Measurements from ENCODE around the gene ZNF283. TPM values are rescaled to one million over a fixed set of nuclear protein-coding genes. Genes with fewer than 3 reads are reported as not detected.
A peak's percentile ranks its signal among the peaks of the same experiment; 100 is the strongest.
"Not testable (repeated sequence)": the region's sequence is repeated elsewhere in the genome, so short reads cannot be mapped to it uniquely, and the experiment has no call there.

ZNF283 gene
- total RNA-seq, 1 donor from 2014 or later = 44.8 TPM

- no peak for DNase-seq
Measured at GRCh38 chr19:43799502-43800142, 27.5 kb upstream of the ZNF283 start.

- DNase-seq = no peak
Measured at GRCh38 chr19:43802216-43802951, 24.7 kb upstream of the ZNF283 start, which contains the start of gene LYPD5. TSS of gene LYPD5 (minus strand) at chr19:43802447. CDS start at chr19:43802380, 67 bp downstream.

- DNase-seq = no peak
Measured at GRCh38 chr19:43804432-43804831, 22.7 kb upstream of the ZNF283 start.

GRCh38 chr19:43806401-43806800, 20.7 kb upstream of the ZNF283 start:
- not testable (repeated sequence) for DNase-seq

GRCh38 chr19:43806848-43807247, 20.3 kb upstream of the ZNF283 start:
- no peak for DNase-seq

GRCh38 chr19:43807651-43808050, 19.5 kb upstream of the ZNF283 start:
- no peak for DNase-seq

- no peak for DNase-seq
Measured at GRCh38 chr19:43809762-43810696, 17.1 kb upstream of the ZNF283 start.

GRCh38 chr19:43811837-43812236, 15.3 kb upstream of the ZNF283 start:
- DNase-seq = no peak

GRCh38 chr19:43812259-43812658, 14.9 kb upstream of the ZNF283 start:
- no peak for DNase-seq

GRCh38 chr19:43812688-43813087, 14.4 kb upstream of the ZNF283 start:
- DNase-seq = no peak

GRCh38 chr19:43814663-43815352, 12.3 kb upstream of the ZNF283 start:
- DNase-seq = no peak

GRCh38 chr19:43817454-43817853, 9.7 kb upstream of the ZNF283 start:
- not testable (repeated sequence) for DNase-seq

GRCh38 chr19:43818500-43818899, 8.6 kb upstream of the ZNF283 start:
- DNase-seq = no peak

GRCh38 chr19:43820098-43820883, 6.8 kb upstream of the ZNF283 start:
- DNase-seq = peak; percentile 43

GRCh38 chr19:43820884-43821215, 6.3 kb upstream of the ZNF283 start:
- no peak for DNase-seq

- DNase-seq = not testable (repeated sequence)
Measured at GRCh38 chr19:43823856-43824255, 3.3 kb upstream of the ZNF283 start.

- not testable (repeated sequence) for DNase-seq
Measured at GRCh38 chr19:43824572-43824971, 2.5 kb upstream of the ZNF283 start.

GRCh38 chr19:43839139-43839538, 12.0 kb downstream of the ZNF283 start:
- no peak for DNase-seq

- DNase-seq = no peak
Measured at GRCh38 chr19:43842007-43842406, 14.9 kb downstream of the ZNF283 start.

- DNase-seq = no peak
Measured at GRCh38 chr19:43847246-43847645, 20.1 kb downstream of the ZNF283 start.

- no peak for DNase-seq
Measured at GRCh38 chr19:43847884-43848283, 20.8 kb downstream of the ZNF283 start.

Data from occipital lobe (tissue), 2 donors.